ENCODE measurements around the gene COBLL1. TPM values are rescaled to one million over a fixed set of nuclear protein-coding genes. Genes with fewer than 3 reads are reported as not detected.

The COBLL1 gene
- total and polyA plus RNA-seq, 8 donors: 18.0 to 74.5 (median 61.7) TPM

GRCh38 chr2:164697688-164698461, 143.7 kb downstream of the COBLL1 start:
- H3K4me1 ChIP-seq: peaks cover 10 to 31% (median 30%) of the 10 kb centered on the region in 3 donors
- H3K4me3 ChIP-seq: no peak overlapping the region
- 38 to 45% methylated on average over 3 of the region's 3 CpGs for WGBS, 2 donors
- no peak for FAIRE-seq
- DNase-seq: no peak
- peak; percentile 54 to 79 (median 76) for ATAC-seq
- TF ChIP-seq, protein P1, sequence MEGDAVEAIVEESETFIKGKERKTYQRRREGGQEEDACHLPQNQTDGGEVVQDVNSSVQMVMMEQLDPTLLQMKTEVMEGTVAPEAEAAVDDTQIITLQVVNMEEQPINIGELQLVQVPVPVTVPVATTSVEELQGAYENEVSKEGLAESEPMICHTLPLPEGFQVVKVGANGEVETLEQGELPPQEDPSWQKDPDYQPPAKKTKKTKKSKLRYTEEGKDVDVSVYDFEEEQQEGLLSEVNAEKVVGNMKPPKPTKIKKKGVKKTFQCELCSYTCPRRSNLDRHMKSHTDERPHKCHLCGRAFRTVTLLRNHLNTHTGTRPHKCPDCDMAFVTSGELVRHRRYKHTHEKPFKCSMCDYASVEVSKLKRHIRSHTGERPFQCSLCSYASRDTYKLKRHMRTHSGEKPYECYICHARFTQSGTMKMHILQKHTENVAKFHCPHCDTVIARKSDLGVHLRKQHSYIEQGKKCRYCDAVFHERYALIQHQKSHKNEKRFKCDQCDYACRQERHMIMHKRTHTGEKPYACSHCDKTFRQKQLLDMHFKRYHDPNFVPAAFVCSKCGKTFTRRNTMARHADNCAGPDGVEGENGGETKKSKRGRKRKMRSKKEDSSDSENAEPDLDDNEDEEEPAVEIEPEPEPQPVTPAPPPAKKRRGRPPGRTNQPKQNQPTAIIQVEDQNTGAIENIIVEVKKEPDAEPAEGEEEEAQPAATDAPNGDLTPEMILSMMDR (IDR thresholded peaks at IDR 0.05): peak; percentile 10 to 44 (median 30)
- H3K27me3 ChIP-seq: no peaks in the 10 kb centered on the region
- no peak overlapping the region for H3K27ac ChIP-seq
- H3K36me3 ChIP-seq: peaks cover 0 to 21% (median 4%) of the 10 kb centered on the region in 3 donors
- intact Hi-C loops (cut with DNase I): no loop called here
- no peaks in the 10 kb centered on the region for H3K9me3 ChIP-seq

DNA sequence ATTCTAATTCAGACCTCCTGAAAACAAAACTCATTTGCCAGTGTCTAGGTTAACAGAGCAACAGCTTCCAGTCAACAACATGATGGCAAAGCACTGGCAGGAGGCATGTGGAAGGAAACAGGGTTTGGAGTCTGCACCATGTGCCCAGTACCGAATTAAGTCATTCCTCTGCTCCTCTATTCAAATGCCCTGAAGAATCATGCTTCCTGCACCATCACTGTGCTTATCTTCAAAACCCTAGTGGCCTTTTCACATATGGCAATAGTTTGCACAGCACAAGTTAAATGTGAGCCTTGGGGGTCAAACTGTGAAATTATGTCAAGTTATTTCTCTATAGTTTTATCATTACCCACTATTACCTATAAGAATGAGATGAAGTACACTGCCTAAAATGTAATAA, 145.0 kb downstream of the COBLL1 start:
- no peak for DNase-seq
- intact Hi-C loops (cut with DNase I): no loop called here
- H3K27me3 ChIP-seq: no peaks in the 10 kb centered on the region
- no peak for FAIRE-seq
- no peak for ATAC-seq
- WGBS, 2 donors: 54 to 62% methylated on average over 1 of the region's 1 CpG
- TF ChIP-seq, protein P1 (IDR thresholded peaks at IDR 0.05): no peak
- peaks cover 10 to 34% (median 30%) of the 10 kb centered on the region in 3 donors for H3K4me1 ChIP-seq
- no peak overlapping the region for H3K27ac ChIP-seq
- H3K36me3 ChIP-seq: peaks cover 0 to 23% (median 4%) of the 10 kb centered on the region in 3 donors
- no peak overlapping the region for H3K4me3 ChIP-seq
- H3K9me3 ChIP-seq: no peaks in the 10 kb centered on the region

DNA sequence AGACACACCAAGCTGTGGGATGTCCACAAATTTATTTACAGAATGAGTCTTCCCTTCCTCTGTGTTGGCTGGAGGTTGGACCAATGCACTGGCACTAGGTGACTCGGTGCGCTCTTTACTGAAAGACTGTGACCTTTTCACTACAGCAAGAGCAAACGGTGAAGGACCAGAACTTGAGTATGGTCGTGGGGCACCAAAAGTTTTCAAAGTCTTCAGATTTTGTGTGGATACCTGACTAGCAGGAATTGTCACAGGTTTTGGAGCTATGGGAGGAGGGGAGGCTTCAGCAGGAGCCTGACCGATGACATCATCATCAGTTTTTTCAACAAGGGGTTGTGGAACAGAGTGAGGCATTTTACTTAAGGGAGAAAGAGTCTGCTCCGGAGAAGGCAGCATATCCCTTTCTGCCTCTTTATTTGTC, 147.3 kb downstream of the COBLL1 start:
- Histone ChIP-seq H3K27me3 (no peaks in the 10 kb centered on the region), H3K4me3 (no peak overlapping the region), H3K36me3 (peaks cover 0 to 37% (median 12%) of the 10 kb centered on the region in 3 donors), H3K27ac (no peak overlapping the region), H3K9me3 (no peaks in the 10 kb centered on the region), H3K4me1 (peaks cover 6 to 25% (median 19%) of the 10 kb centered on the region in 3 donors)
- intact Hi-C loops (cut with DNase I): no loop called here
- ATAC-seq (peak in 3 of 4 donors; percentile 20 to 52 (median 49)), DNase-seq (no peak), FAIRE-seq (no peak)
- WGBS, 2 donors: 87 to 89% methylated on average over 6 of the region's 6 CpGs
- TF ChIP-seq, protein P1 (IDR thresholded peaks at IDR 0.05): no peak

DNA sequence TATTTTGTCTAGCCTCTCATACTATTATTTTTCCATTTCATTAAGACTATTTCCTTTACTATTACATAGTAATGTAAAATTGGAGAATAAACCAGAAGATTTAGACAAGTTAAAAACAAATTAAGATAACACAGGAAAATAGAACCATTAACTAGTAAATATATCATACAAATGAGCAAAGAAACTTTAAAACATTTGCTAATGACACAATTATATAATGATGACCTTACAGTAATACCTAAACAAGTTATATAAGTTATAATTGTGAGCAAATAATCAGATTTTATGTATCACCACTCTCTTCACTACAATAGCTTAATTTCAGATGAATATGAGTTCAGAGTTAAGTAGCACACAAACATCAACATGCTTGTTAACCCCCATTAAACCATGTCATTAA, 147.8 kb downstream of the COBLL1 start:
- intact Hi-C loops (cut with DNase I): no loop called here

More for the DNA sequence above, 147.8 kb downstream of the COBLL1 start:
- ATAC-seq (no peak), FAIRE-seq (no peak), DNase-seq (no peak)
- H3K27ac ChIP-seq: no peak overlapping the region
- H3K4me3 ChIP-seq: no peak overlapping the region
- H3K9me3 ChIP-seq: no peaks in the 10 kb centered on the region
- no peaks in the 10 kb centered on the region for H3K27me3 ChIP-seq
- peaks cover 0 to 37% (median 8%) of the 10 kb centered on the region in 3 donors for H3K36me3 ChIP-seq
- H3K4me1 ChIP-seq: peaks cover 6 to 25% (median 18%) of the 10 kb centered on the region in 3 donors
- TF ChIP-seq, protein P1 (IDR thresholded peaks at IDR 0.05): no peak

Measured in pancreas (tissue), 10 donors.